Measurements from ENCODE around the gene OR5H1. TPM values are rescaled to one million over a fixed set of nuclear protein-coding genes. Genes with fewer than 3 reads are reported as not detected.
"Not testable (repeated sequence)": the region's sequence is repeated elsewhere in the genome, so short reads cannot be mapped to it uniquely, and the experiment has no call there.

The OR5H1 gene
- total RNA-seq = not detected

GRCh38 chr3:98130421-98130820, at the start of gene OR5H1:
Gene OR5H1 (plus strand): TSS chr3:98130721. CDS start chr3:98132698, 1,977 bp downstream.
- intact Hi-C loops (cut with DNase I, micrococcal nuclease) = no loop called here
- H3K9me3 Mint-ChIP-seq (ENCODE audit: low read depth) = no peaks in the 10 kb centered on the region
- CTCF ChIA-PET = no interaction called here
- no peaks in the 10 kb centered on the region for H3K36me3 Mint-ChIP-seq (ENCODE audit: low read depth)
- H3K4me3 Mint-ChIP-seq = no peak within 1 kb of the TSS
- DNase-seq (no peak), ATAC-seq (no peak)
- POLR2A ChIA-PET = no interaction called here
- H3K27me3 Mint-ChIP-seq = no peaks in the 10 kb centered on the region
- no peak within 1 kb of the TSS for H3K27ac Mint-ChIP-seq
- H3K4me1 Mint-ChIP-seq = no peaks in the 10 kb centered on the region

GRCh38 chr3:98086873-98087272, 43.6 kb upstream of the OR5H1 start, which contains the start of gene OR5AC2:
Gene OR5AC2 (plus strand): TSS chr3:98087173. CDS start chr3:98087173, 0 bp downstream.
- DNase-seq (no peak), ATAC-seq (no peak)
- intact Hi-C loops (cut with DNase I, micrococcal nuclease) = no loop called here
- H3K4me1 Mint-ChIP-seq = no peaks in the 10 kb centered on the region
- H3K36me3 Mint-ChIP-seq (ENCODE audit: low read depth) = no peaks in the 10 kb centered on the region
- peaks cover 4% of the 10 kb centered on the region for H3K27me3 Mint-ChIP-seq
- no peak within 1 kb of the TSS for H3K27ac Mint-ChIP-seq
- H3K9me3 Mint-ChIP-seq (ENCODE audit: low read depth) = no peaks in the 10 kb centered on the region
- ChIA-PET CTCF (no interaction called here), POLR2A (no interaction called here)
- H3K4me3 Mint-ChIP-seq = no peak within 1 kb of the TSS

- H3K36me3 Mint-ChIP-seq (ENCODE audit: low read depth) = no peaks in the 10 kb centered on the region
- intact Hi-C loops (cut with DNase I, micrococcal nuclease) = loop anchor here in 1 of 2 experiments (10.0 kb wide), 1 partner anchor 59 kb away; no protein-coding TSS in a partner anchor
- no peak overlapping the region for H3K27ac Mint-ChIP-seq
- H3K27me3 Mint-ChIP-seq = peaks cover 5% of the 10 kb centered on the region
- DNase-seq = no peak
- CTCF ChIA-PET = no interaction called here
- H3K4me1 Mint-ChIP-seq = no peaks in the 10 kb centered on the region
- no peaks in the 10 kb centered on the region for H3K9me3 Mint-ChIP-seq (ENCODE audit: low read depth)
- POLR2A ChIA-PET = no interaction called here
- no peak for ATAC-seq
- no peak overlapping the region for H3K4me3 Mint-ChIP-seq
These were observed 34.6 kb upstream of the OR5H1 start for GRCh38 chr3:98095882-98096281.

- H3K27me3 Mint-ChIP-seq = peaks cover 6% of the 10 kb centered on the region
- H3K9me3 Mint-ChIP-seq (ENCODE audit: low read depth) = no peaks in the 10 kb centered on the region
- no peak overlapping the region for H3K27ac Mint-ChIP-seq
These were observed 30.7 kb upstream of the OR5H1 start for GRCh38 chr3:98099848-98100247.

GRCh38 chr3:98108162-98108561, 22.4 kb upstream of the OR5H1 start:
- ChIA-PET POLR2A (no interaction called here), CTCF (no interaction called here)
- H3K9me3 Mint-ChIP-seq (ENCODE audit: low read depth) = peaks cover 11% of the 10 kb centered on the region
- no peak overlapping the region for H3K4me3 Mint-ChIP-seq
- peaks cover 3% of the 10 kb centered on the region for H3K27me3 Mint-ChIP-seq
- no peak overlapping the region for H3K27ac Mint-ChIP-seq
- H3K36me3 Mint-ChIP-seq (ENCODE audit: low read depth) = no peaks in the 10 kb centered on the region
- DNase-seq (no peak), ATAC-seq (no peak)
- intact Hi-C loops (cut with DNase I, micrococcal nuclease) = no loop called here
- no peaks in the 10 kb centered on the region for H3K4me1 Mint-ChIP-seq

More at GRCh38 chr3:98099848-98100247, 30.7 kb upstream of the OR5H1 start:
- no peaks in the 10 kb centered on the region for H3K36me3 Mint-ChIP-seq (ENCODE audit: low read depth)
- DNase-seq = no peak
- ATAC-seq = no peak
- ChIA-PET POLR2A (no interaction called here), CTCF (interaction anchor here (0.6 to 0.7 kb wide), 2 partner anchors 41 to 230 kb away, joined by 3 read pairs; no protein-coding TSS in a partner anchor)
- no peak overlapping the region for H3K4me3 Mint-ChIP-seq
- intact Hi-C loops (cut with DNase I, micrococcal nuclease) = loop anchor here in 1 of 2 experiments (10.0 kb wide), 1 partner anchor 55 kb away; no protein-coding TSS in a partner anchor
- H3K4me1 Mint-ChIP-seq = no peaks in the 10 kb centered on the region

- intact Hi-C loops (cut with DNase I, micrococcal nuclease) = no loop called here
- H3K4me3 Mint-ChIP-seq = no peak overlapping the region
- DNase-seq (no peak), ATAC-seq (no peak)
- ChIA-PET CTCF (no interaction called here), POLR2A (no interaction called here)
- H3K9me3 Mint-ChIP-seq (ENCODE audit: low read depth) = peaks cover 16% of the 10 kb centered on the region
- no peak overlapping the region for H3K27ac Mint-ChIP-seq
- no peaks in the 10 kb centered on the region for H3K36me3 Mint-ChIP-seq (ENCODE audit: low read depth)
- H3K27me3 Mint-ChIP-seq = peaks cover 2% of the 10 kb centered on the region
- no peaks in the 10 kb centered on the region for H3K4me1 Mint-ChIP-seq
These were observed 20.5 kb upstream of the OR5H1 start for GRCh38 chr3:98109807-98110549.

- Mint-ChIP-seq H3K4me1 (no peaks in the 10 kb centered on the region), H3K4me3 (no peak overlapping the region), H3K27ac (no peak overlapping the region), H3K36me3 (ENCODE audit: low read depth) (no peaks in the 10 kb centered on the region), H3K27me3 (peaks cover 2% of the 10 kb centered on the region), H3K9me3 (ENCODE audit: low read depth) (peaks cover 16% of the 10 kb centered on the region)
- no peak for ATAC-seq
- CTCF ChIA-PET = no interaction called here
- POLR2A ChIA-PET = no interaction called here
- no peak for DNase-seq
- intact Hi-C loops (cut with DNase I, micrococcal nuclease) = no loop called here
These were observed 20.0 kb upstream of the OR5H1 start for GRCh38 chr3:98110550-98110908.

- peaks cover 7% of the 10 kb centered on the region for H3K27me3 Mint-ChIP-seq
- peaks cover 19% of the 10 kb centered on the region for H3K9me3 Mint-ChIP-seq (ENCODE audit: low read depth)
- intact Hi-C loops (cut with DNase I, micrococcal nuclease) = no loop called here
- no peaks in the 10 kb centered on the region for H3K36me3 Mint-ChIP-seq (ENCODE audit: low read depth)
- ATAC-seq = no peak
- ChIA-PET CTCF (no interaction called here), POLR2A (no interaction called here)
- no peak overlapping the region for H3K4me3 Mint-ChIP-seq
- no peak overlapping the region for H3K27ac Mint-ChIP-seq
- no peak for DNase-seq
- no peaks in the 10 kb centered on the region for H3K4me1 Mint-ChIP-seq
These were observed 16.3 kb upstream of the OR5H1 start for GRCh38 chr3:98114264-98114663.

GRCh38 chr3:98115717-98116116, 14.8 kb upstream of the OR5H1 start:
- Mint-ChIP-seq H3K27ac (no peak overlapping the region), H3K4me3 (no peak overlapping the region), H3K27me3 (peaks cover 7% of the 10 kb centered on the region), H3K4me1 (no peaks in the 10 kb centered on the region), H3K9me3 (ENCODE audit: low read depth) (peaks cover 16% of the 10 kb centered on the region), H3K36me3 (ENCODE audit: low read depth) (no peaks in the 10 kb centered on the region)
- CTCF ChIA-PET = no interaction called here
- POLR2A ChIA-PET = no interaction called here
- no peak for DNase-seq
- ATAC-seq = no peak
- intact Hi-C loops (cut with DNase I, micrococcal nuclease) = no loop called here

- Mint-ChIP-seq H3K36me3 (ENCODE audit: low read depth) (no peaks in the 10 kb centered on the region), H3K27ac (no peak overlapping the region), H3K4me3 (no peak overlapping the region), H3K9me3 (ENCODE audit: low read depth) (no peaks in the 10 kb centered on the region), H3K27me3 (peaks cover 4% of the 10 kb centered on the region), H3K4me1 (no peaks in the 10 kb centered on the region)
- intact Hi-C loops (cut with DNase I, micrococcal nuclease) = no loop called here
- POLR2A ChIA-PET = no interaction called here
- CTCF ChIA-PET = no interaction called here
- ATAC-seq (no peak), DNase-seq (no peak)
These were observed 6.1 kb downstream of the OR5H1 start for GRCh38 chr3:98136631-98137030.

- DNase-seq; H3K27me3 Mint-ChIP-seq; H3K9me3 Mint-ChIP-seq (ENCODE audit: low read depth); CTCF ChIA-PET; ATAC-seq; H3K36me3 Mint-ChIP-seq (ENCODE audit: low read depth); H3K4me1 Mint-ChIP-seq; intact Hi-C loops (cut with DNase I, micrococcal nuclease); H3K4me3 Mint-ChIP-seq; POLR2A ChIA-PET; H3K27ac Mint-ChIP-seq: not testable (repeated sequence)
These were observed 7.5 kb downstream of the OR5H1 start for GRCh38 chr3:98137826-98138557.

GRCh38 chr3:98140531-98140930, 10.0 kb downstream of the OR5H1 start:
- Mint-ChIP-seq H3K9me3 (ENCODE audit: low read depth) (no peaks in the 10 kb centered on the region), H3K4me3 (no peak overlapping the region), H3K4me1 (no peaks in the 10 kb centered on the region), H3K27me3 (peaks cover 7% of the 10 kb centered on the region), H3K27ac (no peak overlapping the region), H3K36me3 (ENCODE audit: low read depth) (no peaks in the 10 kb centered on the region)
- no peak for ATAC-seq
- intact Hi-C loops (cut with DNase I, micrococcal nuclease) = loop anchor here in 1 of 2 experiments (2.0 kb wide), 1 partner anchor 42 kb away; no protein-coding TSS in a partner anchor
- ChIA-PET POLR2A (no interaction called here), CTCF (interaction anchor here (0.6 kb wide), 1 partner anchor 41 kb away, joined by 3 read pairs; no protein-coding TSS in a partner anchor)
- DNase-seq = no peak
